ENCODE data around the gene ZNF783. TPM values are rescaled to one million over a fixed set of nuclear protein-coding genes. Genes with fewer than 3 reads are reported as not detected.
"Not testable (repeated sequence)": the region's sequence is repeated elsewhere in the genome, so short reads cannot be mapped to it uniquely, and the experiment has no call there.

The ZNF783 gene
- total RNA-seq, 5 donors from 2014 or later (not counting 1 experiment from before 2014, with no cell fraction given), result 31.1 to 49.4 (median 46.6) TPM

- not testable (repeated sequence) for H3K27me3 ChIP-seq (replicated peaks in 1 of 2; ENCODE audit: control insufficient read depth in 2 of 2, extremely low read depth in 1 of 2, insufficient read depth in 2 of 2, low read length in 1 of 2)
- peaks cover 23% of the 10 kb centered on the region for H3K36me3 Mint-ChIP-seq
- POLR2A ChIA-PET, result interaction anchor here in 1 of 2 donors (1.1 kb wide), 1 partner anchor 35 kb away, joined by 4 read pairs; no protein-coding TSS in a partner anchor
These were observed 11.8 kb upstream of the ZNF783 start for GRCh38 chr7:149250151-149250550.

GRCh38 chr7:149251518-149251917 is 10.5 kb upstream of the ZNF783 start:
- ATAC-seq (replicated peaks in 1 of 4); H3K9me3 ChIP-seq; H3K4me3 ChIP-seq (ENCODE audit: control insufficient read depth in 1 of 2, extremely low read depth in 1 of 2, low read length in 1 of 2); H3K4me1 ChIP-seq (ENCODE audit: control insufficient read depth in 1 of 2, extremely low read depth in 1 of 2, insufficient read depth in 2 of 2, low read length in 2 of 2); DNase-seq; H3K4me3 Mint-ChIP-seq; H3K27ac ChIP-seq (ENCODE audit: low read length); H3K27me3 ChIP-seq (replicated peaks in 1 of 2; ENCODE audit: control insufficient read depth in 2 of 2, extremely low read depth in 1 of 2, insufficient read depth in 2 of 2, low read length in 1 of 2); H3K27ac Mint-ChIP-seq; POLR2A ChIA-PET; H3K9me3 Mint-ChIP-seq; H3K27me3 Mint-ChIP-seq: not testable (repeated sequence)
- CTCF ChIA-PET, result interaction anchor here in 1 of 2 donors (0.7 kb wide), 2 partner anchors 11 to 401 kb away, joined by 3 to 5 read pairs; partner anchors contain the start of gene ZNF783
- WGBS (ENCODE audit: insufficient coverage), result 100% methylated on average over 3 of the region's 10 CpGs
- H3K4me1 Mint-ChIP-seq, result peaks cover 6 to 16% (median 13%) of the 10 kb centered on the region in 3 donors
- H3K36me3 ChIP-seq (ENCODE audit: control insufficient read depth in 2 of 2, extremely low read depth in 1 of 2, insufficient read depth in 1 of 2, low read length in 1 of 2), result peaks cover 13 to 52% of the 10 kb centered on the region in 2 donors
- peaks cover 29% of the 10 kb centered on the region for H3K36me3 Mint-ChIP-seq

More at GRCh38 chr7:149250151-149250550, 11.8 kb upstream of the ZNF783 start:
- H3K27ac Mint-ChIP-seq; H3K27ac ChIP-seq (ENCODE audit: low read length); H3K4me3 Mint-ChIP-seq; H3K9me3 Mint-ChIP-seq; H3K27me3 Mint-ChIP-seq; H3K4me3 ChIP-seq (ENCODE audit: control insufficient read depth in 1 of 2, extremely low read depth in 1 of 2, low read length in 1 of 2); H3K4me1 ChIP-seq (ENCODE audit: control insufficient read depth in 1 of 2, extremely low read depth in 1 of 2, insufficient read depth in 2 of 2, low read length in 2 of 2); DNase-seq; ATAC-seq (replicated peaks in 1 of 4); H3K9me3 ChIP-seq: not testable (repeated sequence)
- H3K4me1 Mint-ChIP-seq, result peaks cover 17 to 25% (median 22%) of the 10 kb centered on the region in 3 donors
- WGBS (ENCODE audit: insufficient coverage), result 96% methylated on average over 13 of the region's 18 CpGs
- peaks cover 13 to 49% of the 10 kb centered on the region in 2 donors for H3K36me3 ChIP-seq (ENCODE audit: control insufficient read depth in 2 of 2, extremely low read depth in 1 of 2, insufficient read depth in 1 of 2, low read length in 1 of 2)
- CTCF ChIA-PET, result interaction anchor here in 1 of 2 donors (1.5 kb wide), 1 partner anchor 10 kb away, joined by 3 read pairs; no protein-coding TSS in a partner anchor

GRCh38 chr7:149252378-149252777 is 9.6 kb upstream of the ZNF783 start:
- ATAC-seq (replicated peaks in 1 of 4), result no peak
- ChIA-PET CTCF (no interaction called here), POLR2A (interaction anchor here in 1 of 2 donors (0.7 kb wide), 1 partner anchor 1620 kb away, joined by 4 read pairs; no protein-coding TSS in a partner anchor)
- no peak overlapping the region for H3K27ac ChIP-seq (ENCODE audit: low read length)
- 100% methylated on average over 2 of the region's 2 CpGs for WGBS (ENCODE audit: insufficient coverage)
- no peak for DNase-seq
- peaks cover 13 to 52% of the 10 kb centered on the region in 2 donors for H3K36me3 ChIP-seq (ENCODE audit: control insufficient read depth in 2 of 2, extremely low read depth in 1 of 2, insufficient read depth in 1 of 2, low read length in 1 of 2)
- H3K27me3 ChIP-seq (replicated peaks in 1 of 2; ENCODE audit: control insufficient read depth in 2 of 2, extremely low read depth in 1 of 2, insufficient read depth in 2 of 2, low read length in 1 of 2), result no peaks in the 10 kb centered on the region
- H3K36me3 Mint-ChIP-seq, result peaks cover 29% of the 10 kb centered on the region
- no peaks in the 10 kb centered on the region for H3K9me3 Mint-ChIP-seq
- no peak overlapping the region for H3K4me3 Mint-ChIP-seq
- no peaks in the 10 kb centered on the region for H3K9me3 ChIP-seq
- H3K27ac Mint-ChIP-seq, result no peak overlapping the region
- H3K4me1 ChIP-seq (ENCODE audit: control insufficient read depth in 1 of 2, extremely low read depth in 1 of 2, insufficient read depth in 2 of 2, low read length in 2 of 2), result no peaks in the 10 kb centered on the region
- H3K4me3 ChIP-seq (ENCODE audit: control insufficient read depth in 1 of 2, extremely low read depth in 1 of 2, low read length in 1 of 2), result no peak overlapping the region
- peaks cover 6 to 16% (median 13%) of the 10 kb centered on the region in 3 donors for H3K4me1 Mint-ChIP-seq
- H3K27me3 Mint-ChIP-seq, result no peaks in the 10 kb centered on the region

GRCh38 chr7:149253665-149254064 is 8.3 kb upstream of the ZNF783 start:
- Mint-ChIP-seq H3K4me3 (no peak overlapping the region), H3K9me3 (no peaks in the 10 kb centered on the region), H3K27me3 (no peaks in the 10 kb centered on the region), H3K27ac (no peak overlapping the region), H3K36me3 (peaks cover 27% of the 10 kb centered on the region), H3K4me1 (peaks cover 0 to 5% (median 3%) of the 10 kb centered on the region in 3 donors)
- H3K4me3 ChIP-seq (ENCODE audit: control insufficient read depth in 1 of 2, extremely low read depth in 1 of 2, low read length in 1 of 2), result no peak overlapping the region
- 97% methylated on average over 7 of the region's 7 CpGs for WGBS (ENCODE audit: insufficient coverage)
- no peaks in the 10 kb centered on the region for H3K9me3 ChIP-seq
- peaks cover 13 to 52% of the 10 kb centered on the region in 2 donors for H3K36me3 ChIP-seq (ENCODE audit: control insufficient read depth in 2 of 2, extremely low read depth in 1 of 2, insufficient read depth in 1 of 2, low read length in 1 of 2)
- DNase-seq, result no peak
- no peak for ATAC-seq (replicated peaks in 1 of 4)
- ChIA-PET POLR2A (no interaction called here), CTCF (no interaction called here)
- H3K27ac ChIP-seq (ENCODE audit: low read length), result no peak overlapping the region
- H3K4me1 ChIP-seq (ENCODE audit: control insufficient read depth in 1 of 2, extremely low read depth in 1 of 2, insufficient read depth in 2 of 2, low read length in 2 of 2), result no peaks in the 10 kb centered on the region
- no peaks in the 10 kb centered on the region for H3K27me3 ChIP-seq (replicated peaks in 1 of 2; ENCODE audit: control insufficient read depth in 2 of 2, extremely low read depth in 1 of 2, insufficient read depth in 2 of 2, low read length in 1 of 2)

GRCh38 chr7:149254181-149254858 is 7.7 kb upstream of the ZNF783 start:
- no peak for ATAC-seq (replicated peaks in 1 of 4)
- H3K27me3 ChIP-seq (replicated peaks in 1 of 2; ENCODE audit: control insufficient read depth in 2 of 2, extremely low read depth in 1 of 2, insufficient read depth in 2 of 2, low read length in 1 of 2), result no peaks in the 10 kb centered on the region
- no peak overlapping the region for H3K4me3 ChIP-seq (ENCODE audit: control insufficient read depth in 1 of 2, extremely low read depth in 1 of 2, low read length in 1 of 2)
- ChIA-PET CTCF (no interaction called here), POLR2A (no interaction called here)
- H3K4me1 Mint-ChIP-seq, result peaks cover 0 to under 1% (median 0%) of the 10 kb centered on the region in 3 donors
- H3K36me3 Mint-ChIP-seq, result peaks cover 27% of the 10 kb centered on the region
- WGBS (ENCODE audit: insufficient coverage), result 98% methylated on average over 11 of the region's 16 CpGs
- H3K27me3 Mint-ChIP-seq, result no peaks in the 10 kb centered on the region
- H3K4me1 ChIP-seq (ENCODE audit: control insufficient read depth in 1 of 2, extremely low read depth in 1 of 2, insufficient read depth in 2 of 2, low read length in 2 of 2), result no peaks in the 10 kb centered on the region
- peaks cover 13 to 52% of the 10 kb centered on the region in 2 donors for H3K36me3 ChIP-seq (ENCODE audit: control insufficient read depth in 2 of 2, extremely low read depth in 1 of 2, insufficient read depth in 1 of 2, low read length in 1 of 2)
- H3K9me3 ChIP-seq, result no peaks in the 10 kb centered on the region
- no peak for DNase-seq
- H3K9me3 Mint-ChIP-seq, result no peaks in the 10 kb centered on the region
- no peak overlapping the region for H3K27ac ChIP-seq (ENCODE audit: low read length)
- no peak overlapping the region for H3K4me3 Mint-ChIP-seq
- H3K27ac Mint-ChIP-seq, result no peak overlapping the region

- WGBS (ENCODE audit: insufficient coverage), result no CpG with 5 or more reads among the region's 5 CpGs
- DNase-seq, result no peak
- H3K36me3 Mint-ChIP-seq, result peaks cover 27% of the 10 kb centered on the region
- H3K9me3 Mint-ChIP-seq, result no peaks in the 10 kb centered on the region
- H3K27ac Mint-ChIP-seq, result no peak overlapping the region
- Histone ChIP-seq H3K36me3 (ENCODE audit: control insufficient read depth in 2 of 2, extremely low read depth in 1 of 2, insufficient read depth in 1 of 2, low read length in 1 of 2) (peaks cover 13 to 48% of the 10 kb centered on the region in 2 donors), H3K4me3 (ENCODE audit: control insufficient read depth in 1 of 2, extremely low read depth in 1 of 2, low read length in 1 of 2) (no peak overlapping the region), H3K27me3 (replicated peaks in 1 of 2; ENCODE audit: control insufficient read depth in 2 of 2, extremely low read depth in 1 of 2, insufficient read depth in 2 of 2, low read length in 1 of 2) (no peaks in the 10 kb centered on the region), H3K4me1 (ENCODE audit: control insufficient read depth in 1 of 2, extremely low read depth in 1 of 2, insufficient read depth in 2 of 2, low read length in 2 of 2) (no peaks in the 10 kb centered on the region), H3K9me3 (no peaks in the 10 kb centered on the region), H3K27ac (ENCODE audit: low read length) (no peak overlapping the region)
- POLR2A ChIA-PET, result no interaction called here
- H3K4me1 Mint-ChIP-seq, result no peaks in the 10 kb centered on the region
- no peak for ATAC-seq (replicated peaks in 1 of 4)
- no peak overlapping the region for H3K4me3 Mint-ChIP-seq
- CTCF ChIA-PET, result no interaction called here
- no peaks in the 10 kb centered on the region for H3K27me3 Mint-ChIP-seq
These were observed 6.8 kb upstream of the ZNF783 start for GRCh38 chr7:149255174-149255573.

Data from T-cell (primary cell).